HG02870 (cell line): ENCODE data around the gene RAI14.
"Not testable (repeated sequence)": the region's sequence is repeated elsewhere in the genome, so short reads cannot be mapped to it uniquely, and the experiment has no call there.

Source experiments
- ATAC-seq: cut with Tn5 transposase; IDR thresholded peaks from one replicate; pipeline ENCODE4 v1.9.1; 2021; ENCODE audit warnings: mild to moderate bottlenecking, moderate library complexity; ENCODE audit not compliant: unreplicated experiment

The RAI14 gene

GRCh38 chr5:34806532-34806931 lies 150.4 kb downstream of the RAI14 start:
- ATAC-seq: no peak

- no peak for ATAC-seq
These were observed 155.6 kb downstream of the RAI14 start for GRCh38 chr5:34811706-34812105.

- no peak for ATAC-seq
These were observed 157.4 kb downstream of the RAI14 start for GRCh38 chr5:34813509-34813908.

- no peak for ATAC-seq
These were observed 161.6 kb downstream of the RAI14 start for GRCh38 chr5:34817558-34818351.

GRCh38 chr5:34818717-34819116 lies 162.6 kb downstream of the RAI14 start:
- no peak for ATAC-seq

- ATAC-seq: no peak
These were observed 164.5 kb downstream of the RAI14 start for GRCh38 chr5:34820593-34820992.

- no peak for ATAC-seq
These were observed 167.0 kb downstream of the RAI14 start for GRCh38 chr5:34822956-34823715.

- ATAC-seq: no peak
These were observed 170.2 kb downstream of the RAI14 start for GRCh38 chr5:34826347-34826746.

- no peak for ATAC-seq
These were observed 171.7 kb downstream of the RAI14 start for GRCh38 chr5:34827588-34828506.

- ATAC-seq: not testable (repeated sequence)
These were observed 174.7 kb downstream of the RAI14 start for GRCh38 chr5:34830827-34831226.

- ATAC-seq: no peak
These were observed 175.2 kb downstream of the RAI14 start for GRCh38 chr5:34831303-34831702.

GRCh38 chr5:34832568-34832967 lies 176.4 kb downstream of the RAI14 start:
- ATAC-seq: no peak

GRCh38 chr5:34833090-34833489 lies 177.0 kb downstream of the RAI14 start:
- no peak for ATAC-seq

- ATAC-seq: no peak
These were observed 178.1 kb downstream of the RAI14 start for GRCh38 chr5:34833976-34834793.

- no peak for ATAC-seq
These were observed 178.6 kb downstream of the RAI14 start for GRCh38 chr5:34834794-34835089.

- ATAC-seq: no peak
These were observed 179.5 kb downstream of the RAI14 start for GRCh38 chr5:34835664-34836063.

GRCh38 chr5:34838785-34839714 lies 182.9 kb downstream of the RAI14 start, which contains the start of gene TTC23L:
TSS of gene TTC23L (plus strand) at chr5:34839164. CDS start at chr5:34840672, 1,508 bp downstream.
- peak; percentile 96 for ATAC-seq

- no peak for ATAC-seq
These were observed 185.7 kb downstream of the RAI14 start for GRCh38 chr5:34841816-34842215.

GRCh38 chr5:34842554-34842953 lies 186.4 kb downstream of the RAI14 start:
- ATAC-seq: no peak
